ENCODE measurements around the gene SYK.

DNA sequence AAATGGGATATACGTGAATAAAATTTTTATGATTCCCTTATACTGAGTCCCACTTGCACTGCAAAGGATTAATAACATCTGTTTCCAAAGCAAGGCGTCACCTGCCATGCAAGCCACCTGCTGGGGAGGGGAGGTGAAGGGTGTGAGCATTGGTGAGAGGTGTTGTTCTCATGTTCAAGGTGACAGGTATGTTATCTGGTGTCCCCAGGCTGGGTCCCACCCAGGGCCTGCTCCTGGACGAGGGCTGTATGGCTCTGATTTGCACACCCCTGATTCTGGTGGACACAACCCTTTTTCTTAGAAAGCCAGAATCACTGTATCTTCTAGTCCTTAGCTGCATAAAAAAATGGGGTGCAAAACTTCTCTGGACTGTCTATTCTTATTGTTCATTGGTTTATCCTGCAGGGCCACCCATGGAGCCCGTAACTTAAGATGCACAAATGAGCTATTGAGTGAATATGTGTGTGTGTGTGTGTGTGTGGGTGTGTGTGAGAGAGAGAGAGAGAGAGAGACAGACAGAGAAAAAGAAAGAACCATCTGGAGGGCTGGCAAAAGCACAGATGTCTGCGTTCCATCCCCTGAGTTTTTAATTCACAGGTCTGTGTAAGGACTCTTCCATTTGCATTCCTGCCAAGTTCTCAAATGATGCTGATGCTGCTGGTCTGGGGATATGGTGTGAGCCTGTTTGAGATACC, 53.7 kb downstream of the SYK start:
- TF ChIP-seq, protein P1, sequence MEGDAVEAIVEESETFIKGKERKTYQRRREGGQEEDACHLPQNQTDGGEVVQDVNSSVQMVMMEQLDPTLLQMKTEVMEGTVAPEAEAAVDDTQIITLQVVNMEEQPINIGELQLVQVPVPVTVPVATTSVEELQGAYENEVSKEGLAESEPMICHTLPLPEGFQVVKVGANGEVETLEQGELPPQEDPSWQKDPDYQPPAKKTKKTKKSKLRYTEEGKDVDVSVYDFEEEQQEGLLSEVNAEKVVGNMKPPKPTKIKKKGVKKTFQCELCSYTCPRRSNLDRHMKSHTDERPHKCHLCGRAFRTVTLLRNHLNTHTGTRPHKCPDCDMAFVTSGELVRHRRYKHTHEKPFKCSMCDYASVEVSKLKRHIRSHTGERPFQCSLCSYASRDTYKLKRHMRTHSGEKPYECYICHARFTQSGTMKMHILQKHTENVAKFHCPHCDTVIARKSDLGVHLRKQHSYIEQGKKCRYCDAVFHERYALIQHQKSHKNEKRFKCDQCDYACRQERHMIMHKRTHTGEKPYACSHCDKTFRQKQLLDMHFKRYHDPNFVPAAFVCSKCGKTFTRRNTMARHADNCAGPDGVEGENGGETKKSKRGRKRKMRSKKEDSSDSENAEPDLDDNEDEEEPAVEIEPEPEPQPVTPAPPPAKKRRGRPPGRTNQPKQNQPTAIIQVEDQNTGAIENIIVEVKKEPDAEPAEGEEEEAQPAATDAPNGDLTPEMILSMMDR (IDR thresholded peaks at IDR 0.05 in 4 of 5, conservative IDR thresholded peaks at IDR 0.05 in 1 of 5): no peak
- no peak for TF ChIP-seq POLR2A (IDR thresholded peaks at IDR 0.05)
